Fibroblast of lung (primary cell): ENCODE data around the gene GRIK4. TPM values are rescaled to one million over a fixed set of nuclear protein-coding genes. Genes with fewer than 3 reads are reported as not detected.

Source experiments
- DNase-seq, 2 donors: peaks; one replicate each; pipeline versions ENCODE4 v3.0.0 to v3.0.0-alpha.2; 2010; ENCODE audit warnings: low read depth in 2 of 2
- H2AFZ ChIP-seq: 2 replicates; pipeline ENCODE4 v1.5.1; 2012; ENCODE audit warnings: low read length, control low read depth, inconsistent platforms
- H3K27ac ChIP-seq: 2 replicates; pipeline ENCODE4 v1.5.1; 2011; ENCODE audit warnings: low read length, control low read depth; ENCODE audit not compliant: insufficient read depth
- H3K27me3 ChIP-seq: 2 replicates; pipeline ENCODE4 v1.5.1; 2011; ENCODE audit warnings: mild to moderate bottlenecking, low read length; ENCODE audit not compliant: control insufficient read depth, insufficient read depth
- H3K36me3 ChIP-seq: 2 replicates; pipeline ENCODE4 v1.5.1; 2011; ENCODE audit warnings: low read length; ENCODE audit not compliant: control insufficient read depth, insufficient read depth
- H3K4me1 ChIP-seq: 2 replicates; pipeline ENCODE4 v1.5.1; 2011; ENCODE audit warnings: low read length; ENCODE audit not compliant: control insufficient read depth, insufficient read depth; ENCODE audit errors: extremely low read depth
- H3K4me2 ChIP-seq: 2 replicates; pipeline ENCODE4 v1.5.1; 2011; ENCODE audit warnings: low read length, control low read depth; ENCODE audit not compliant: insufficient read depth; ENCODE audit errors: extremely low read depth
- H3K4me3 ChIP-seq, 4 experiments: fragments of 200-600 bp in 1 of 4; sonication (generic) in 1 of 4; replicated peaks in 1 of 4; 2 replicates each; pipeline ENCODE4 v1.5.1; 2011 to 2016; ENCODE audit warnings: low read length in 4 of 4, low read depth in 3 of 4, mild to moderate bottlenecking in 3 of 4, control low read depth in 2 of 4, inconsistent platforms in 1 of 4, mixed read lengths in 1 of 4; ENCODE audit not compliant: insufficient read depth in 1 of 4; ENCODE audit errors: control extremely low read depth in 1 of 4
- H3K79me2 ChIP-seq: 2 replicates; pipeline ENCODE4 v1.5.1; 2012; ENCODE audit warnings: mild to moderate bottlenecking, low read length, inconsistent platforms; ENCODE audit not compliant: control insufficient read depth, insufficient read depth
- H3K9ac ChIP-seq: 2 replicates; pipeline ENCODE4 v1.5.1; 2011; ENCODE audit warnings: mild to moderate bottlenecking, low read length, control low read depth; ENCODE audit not compliant: insufficient read depth
- H3K9me3 ChIP-seq: 2 replicates; pipeline ENCODE4 v1.5.1; 2012; ENCODE audit warnings: low read depth, low read length; ENCODE audit not compliant: control insufficient read depth, insufficient read depth
- H4K20me1 ChIP-seq: 2 replicates; pipeline ENCODE4 v1.5.1; 2011; ENCODE audit warnings: low read length; ENCODE audit not compliant: control insufficient read depth, insufficient read depth; ENCODE audit errors: extremely low read depth
- EZH2 ChIP-seq: IDR thresholded peaks from 2 replicates; pipeline ENCODE4 v1.5.1; 2012; ENCODE audit warnings: low read length, control low read depth, mild to moderate bottlenecking; ENCODE audit errors: missing control alignments
- polyA plus RNA-seq, 2 donors: library from polyadenylated mRNA; depleted of rRNA in 1 of 2; stranded (reverse) in 1 of 2; unstranded in 1 of 2; fragments of >200 nt; gene quantifications; 2 replicates each; pipeline ENCODE4 v1.2.1, GENCODE V29; 2011 to 2012; ENCODE audit warnings: missing spikeins in 1 of 2
- total RNA-seq: library from RNA; depleted of rRNA; stranded (reverse); fragments of >200 nt; gene quantifications from 2 replicates; pipeline ENCODE4 v1.2.1, GENCODE V29; 2014
- TF ChIP-seq, protein P1 (sequence below), 2 donors: IDR thresholded peaks in 1 of 2; conservative IDR thresholded peaks in 1 of 2; 1 replicate in 1 of 2; 2 replicates in 1 of 2; pipeline ENCODE4 v1.5.1; 2011 to 2012; ENCODE audit warnings: low read length in 2 of 2, control low read depth in 1 of 2, inconsistent platforms in 1 of 2, low read depth in 1 of 2, mild to moderate bottlenecking in 1 of 2

GRIK4 gene
- total and polyA plus RNA-seq, 2 donors (not counting 1 experiment from before 2014, with no cell fraction given) = 0.17 to 1.5 TPM

DNA sequence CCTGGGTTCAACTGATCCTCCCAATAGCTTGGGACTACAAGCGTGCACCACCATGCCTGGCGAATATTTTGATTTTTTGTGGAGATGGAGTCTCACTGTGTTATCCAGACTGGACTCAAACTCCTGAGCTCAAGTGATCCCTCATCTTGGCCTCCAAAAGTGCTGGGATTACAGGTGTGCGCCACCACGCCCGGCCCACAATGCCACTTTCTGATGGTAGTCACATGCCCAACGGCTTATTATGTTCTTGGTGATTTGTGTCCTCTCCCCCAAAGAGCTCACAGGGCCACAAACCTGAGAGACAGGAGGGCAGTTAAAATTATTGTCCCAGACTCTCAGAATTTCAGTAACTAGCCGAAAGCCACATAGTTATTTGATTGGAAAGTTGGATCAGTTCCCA lies 9.6 kb downstream of the GRIK4 start:
- DNase-seq = no peak
- no peak overlapping the region for H3K27ac ChIP-seq
- no peak overlapping the region for H3K4me2 ChIP-seq
- H3K36me3 ChIP-seq = no peaks in the 10 kb centered on the region
- H3K27me3 ChIP-seq = peaks cover 3% of the 10 kb centered on the region
- H4K20me1 ChIP-seq = no peaks in the 10 kb centered on the region
- no peak for TF ChIP-seq EZH2
- TF ChIP-seq, protein P1, sequence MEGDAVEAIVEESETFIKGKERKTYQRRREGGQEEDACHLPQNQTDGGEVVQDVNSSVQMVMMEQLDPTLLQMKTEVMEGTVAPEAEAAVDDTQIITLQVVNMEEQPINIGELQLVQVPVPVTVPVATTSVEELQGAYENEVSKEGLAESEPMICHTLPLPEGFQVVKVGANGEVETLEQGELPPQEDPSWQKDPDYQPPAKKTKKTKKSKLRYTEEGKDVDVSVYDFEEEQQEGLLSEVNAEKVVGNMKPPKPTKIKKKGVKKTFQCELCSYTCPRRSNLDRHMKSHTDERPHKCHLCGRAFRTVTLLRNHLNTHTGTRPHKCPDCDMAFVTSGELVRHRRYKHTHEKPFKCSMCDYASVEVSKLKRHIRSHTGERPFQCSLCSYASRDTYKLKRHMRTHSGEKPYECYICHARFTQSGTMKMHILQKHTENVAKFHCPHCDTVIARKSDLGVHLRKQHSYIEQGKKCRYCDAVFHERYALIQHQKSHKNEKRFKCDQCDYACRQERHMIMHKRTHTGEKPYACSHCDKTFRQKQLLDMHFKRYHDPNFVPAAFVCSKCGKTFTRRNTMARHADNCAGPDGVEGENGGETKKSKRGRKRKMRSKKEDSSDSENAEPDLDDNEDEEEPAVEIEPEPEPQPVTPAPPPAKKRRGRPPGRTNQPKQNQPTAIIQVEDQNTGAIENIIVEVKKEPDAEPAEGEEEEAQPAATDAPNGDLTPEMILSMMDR (conservative IDR thresholded peaks at IDR 0.05 in 1 of 2, IDR thresholded peaks at IDR 0.05 in 1 of 2; ENCODE audit: low read depth in 1 of 2, low read length in 2 of 2) = no peak
- no peaks in the 10 kb centered on the region for H3K79me2 ChIP-seq
- H2AFZ ChIP-seq = no peak overlapping the region
- peaks cover 15% of the 10 kb centered on the region for H3K4me1 ChIP-seq
- H3K9ac ChIP-seq = no peak overlapping the region
- no peaks in the 10 kb centered on the region for H3K9me3 ChIP-seq
- no peak overlapping the region for H3K4me3 ChIP-seq

DNA sequence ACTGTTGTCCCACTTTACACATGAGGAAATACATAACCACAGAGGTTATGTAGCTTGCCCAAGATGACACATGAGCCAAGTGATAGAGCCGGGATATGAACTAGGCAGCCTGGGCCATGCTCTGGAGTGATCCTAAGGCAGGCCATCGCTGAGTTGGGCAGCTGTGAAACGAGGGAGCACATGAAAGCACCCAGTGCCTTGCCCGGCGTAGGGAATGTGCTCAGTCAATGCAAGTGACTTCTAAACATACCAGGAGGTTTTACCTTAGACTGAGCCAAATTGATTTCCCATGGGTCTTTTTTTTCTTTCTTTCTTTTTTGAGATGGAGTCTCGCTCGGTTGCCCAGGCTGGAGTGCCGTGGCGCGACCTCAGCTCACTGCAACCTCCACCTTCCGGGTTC lies 10.5 kb downstream of the GRIK4 start:
- Histone ChIP-seq H3K4me3 (no peak overlapping the region), H3K36me3 (no peaks in the 10 kb centered on the region), H2AFZ (no peak overlapping the region), H3K9ac (no peak overlapping the region), H3K79me2 (no peaks in the 10 kb centered on the region), H3K27ac (no peak overlapping the region), H3K9me3 (no peaks in the 10 kb centered on the region), H3K4me2 (no peak overlapping the region), H3K4me1 (peaks cover 16% of the 10 kb centered on the region), H3K27me3 (peaks cover 3% of the 10 kb centered on the region), H4K20me1 (no peaks in the 10 kb centered on the region)
- no peak for TF ChIP-seq EZH2
- TF ChIP-seq, protein P1 (conservative IDR thresholded peaks at IDR 0.05 in 1 of 2, IDR thresholded peaks at IDR 0.05 in 1 of 2; ENCODE audit: low read depth in 1 of 2, low read length in 2 of 2) = no peak
- no peak for DNase-seq

DNA sequence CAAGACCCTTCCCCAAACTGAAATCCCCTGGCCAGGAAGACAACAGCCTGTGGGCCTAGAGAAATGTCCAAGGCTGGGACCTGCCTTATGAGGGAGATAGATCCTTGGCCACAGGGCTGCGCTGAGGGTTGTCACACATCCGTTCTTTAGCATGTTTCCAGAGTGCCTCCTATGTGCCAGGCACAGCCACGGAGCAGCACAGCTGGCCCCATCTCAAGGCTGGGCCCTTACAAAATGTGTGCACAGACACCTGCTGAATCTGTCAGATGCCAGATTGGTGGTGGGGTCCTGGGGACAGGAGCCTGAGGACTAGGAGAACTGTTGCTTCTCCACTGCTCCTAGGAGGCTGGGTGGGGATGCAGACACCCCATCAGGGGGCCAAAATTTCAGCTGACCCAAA lies 11.2 kb downstream of the GRIK4 start:
- no peak for DNase-seq
- Histone ChIP-seq H3K9ac (no peak overlapping the region), H2AFZ (no peak overlapping the region), H3K4me2 (no peak overlapping the region), H3K9me3 (no peaks in the 10 kb centered on the region), H3K36me3 (no peaks in the 10 kb centered on the region), H3K27me3 (peaks cover 3% of the 10 kb centered on the region), H4K20me1 (no peaks in the 10 kb centered on the region), H3K27ac (no peak overlapping the region), H3K79me2 (no peaks in the 10 kb centered on the region), H3K4me1 (peaks cover 10% of the 10 kb centered on the region), H3K4me3 (no peak overlapping the region)
- TF ChIP-seq EZH2 = no peak
- TF ChIP-seq, protein P1 (conservative IDR thresholded peaks at IDR 0.05 in 1 of 2, IDR thresholded peaks at IDR 0.05 in 1 of 2; ENCODE audit: low read depth in 1 of 2, low read length in 2 of 2) = no peak
